ENCODE data around the gene MSI2.

MSI2 gene

DNA sequence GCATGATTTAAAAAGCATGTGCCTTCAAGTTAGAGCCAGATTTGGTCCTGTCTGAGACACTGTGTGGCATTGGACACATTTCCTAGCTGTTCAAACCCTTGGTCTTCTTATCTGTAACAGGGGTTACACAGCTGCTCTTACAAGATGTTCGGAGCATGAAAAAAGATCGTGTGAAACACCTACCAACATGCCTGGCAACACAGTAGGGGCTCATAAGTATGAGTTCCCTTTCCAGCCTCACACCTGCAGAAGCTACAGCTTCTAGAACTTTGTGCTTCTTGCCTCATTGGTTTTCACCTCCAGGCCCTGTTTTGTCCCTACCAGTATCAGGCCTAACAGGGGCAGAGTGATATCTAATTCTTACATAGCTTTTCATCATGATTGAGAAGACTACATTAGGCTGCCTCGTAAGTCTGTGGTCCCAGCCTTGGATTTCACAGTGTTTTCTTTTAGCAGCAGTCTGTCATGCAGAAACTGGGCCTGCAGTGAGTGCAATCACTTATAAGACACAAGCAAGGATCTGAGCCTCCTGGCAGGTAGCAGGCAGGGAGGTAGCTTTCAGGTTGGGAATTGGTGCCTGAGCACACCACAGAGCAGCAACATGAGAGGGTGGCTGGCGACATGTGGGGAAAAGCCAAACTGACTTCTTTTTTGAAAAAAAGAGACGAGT is 410.0 kb downstream of the MSI2 start:
- no peak for DNase-seq (ENCODE audit: low read depth)
- TF ChIP-seq, protein P1, sequence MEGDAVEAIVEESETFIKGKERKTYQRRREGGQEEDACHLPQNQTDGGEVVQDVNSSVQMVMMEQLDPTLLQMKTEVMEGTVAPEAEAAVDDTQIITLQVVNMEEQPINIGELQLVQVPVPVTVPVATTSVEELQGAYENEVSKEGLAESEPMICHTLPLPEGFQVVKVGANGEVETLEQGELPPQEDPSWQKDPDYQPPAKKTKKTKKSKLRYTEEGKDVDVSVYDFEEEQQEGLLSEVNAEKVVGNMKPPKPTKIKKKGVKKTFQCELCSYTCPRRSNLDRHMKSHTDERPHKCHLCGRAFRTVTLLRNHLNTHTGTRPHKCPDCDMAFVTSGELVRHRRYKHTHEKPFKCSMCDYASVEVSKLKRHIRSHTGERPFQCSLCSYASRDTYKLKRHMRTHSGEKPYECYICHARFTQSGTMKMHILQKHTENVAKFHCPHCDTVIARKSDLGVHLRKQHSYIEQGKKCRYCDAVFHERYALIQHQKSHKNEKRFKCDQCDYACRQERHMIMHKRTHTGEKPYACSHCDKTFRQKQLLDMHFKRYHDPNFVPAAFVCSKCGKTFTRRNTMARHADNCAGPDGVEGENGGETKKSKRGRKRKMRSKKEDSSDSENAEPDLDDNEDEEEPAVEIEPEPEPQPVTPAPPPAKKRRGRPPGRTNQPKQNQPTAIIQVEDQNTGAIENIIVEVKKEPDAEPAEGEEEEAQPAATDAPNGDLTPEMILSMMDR (IDR thresholded peaks at IDR 0.05; ENCODE audit: insufficient read depth, low read depth, low read length, missing control alignments), result no peak
- no peak overlapping the region for H3K4me3 ChIP-seq (ENCODE audit: low read depth, low read length)

- no peak overlapping the region for H3K4me3 ChIP-seq (ENCODE audit: low read depth, low read length)
- TF ChIP-seq, protein P1 (IDR thresholded peaks at IDR 0.05; ENCODE audit: insufficient read depth, low read depth, low read length, missing control alignments), result no peak
- DNase-seq (ENCODE audit: low read depth), result no peak
These were observed 410.6 kb downstream of the MSI2 start for GRCh38 chr17:57666946-57667345.

- H3K4me3 ChIP-seq (ENCODE audit: low read depth, low read length), result no peak overlapping the region
- DNase-seq (ENCODE audit: low read depth), result no peak
- TF ChIP-seq, protein P1 (IDR thresholded peaks at IDR 0.05; ENCODE audit: insufficient read depth, low read depth, low read length, missing control alignments), result no peak
These were observed 411.2 kb downstream of the MSI2 start for GRCh38 chr17:57667461-57667923.

DNA sequence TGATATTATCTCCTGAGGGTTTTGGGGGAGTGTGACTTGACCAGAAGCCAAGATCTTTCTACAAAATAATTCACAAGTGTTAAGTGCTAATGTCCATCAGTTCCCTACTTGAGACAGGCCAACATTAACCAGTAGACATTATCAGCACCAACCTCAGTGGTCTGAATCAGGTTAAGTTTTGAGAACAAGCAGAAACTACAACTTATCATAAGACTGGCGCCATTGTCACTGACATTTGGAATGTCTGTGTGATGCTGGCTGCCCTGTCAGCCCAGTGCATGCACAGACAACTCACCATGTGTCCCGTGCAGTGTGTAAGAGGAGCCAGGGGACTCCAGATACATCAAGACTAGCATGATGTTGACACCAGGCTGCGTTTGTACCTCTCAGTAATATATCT is 412.0 kb downstream of the MSI2 start:
- TF ChIP-seq, protein P1 (IDR thresholded peaks at IDR 0.05; ENCODE audit: insufficient read depth, low read depth, low read length, missing control alignments), result no peak
- DNase-seq (ENCODE audit: low read depth), result no peak
- H3K4me3 ChIP-seq (ENCODE audit: low read depth, low read length), result no peak overlapping the region

GRCh38 chr17:57669671-57670529 is 413.6 kb downstream of the MSI2 start:
- TF ChIP-seq, protein P1 (IDR thresholded peaks at IDR 0.05; ENCODE audit: insufficient read depth, low read depth, low read length, missing control alignments), result no peak

GRCh38 chr17:57670769-57671569 is 414.6 kb downstream of the MSI2 start:
- no peak for DNase-seq (ENCODE audit: low read depth)
- H3K4me3 ChIP-seq (ENCODE audit: low read depth, low read length), result no peak overlapping the region
- TF ChIP-seq, protein P1 (IDR thresholded peaks at IDR 0.05; ENCODE audit: insufficient read depth, low read depth, low read length, missing control alignments), result no peak

More at GRCh38 chr17:57669671-57670529, 413.6 kb downstream of the MSI2 start:
- DNase-seq (ENCODE audit: low read depth), result no peak
- H3K4me3 ChIP-seq (ENCODE audit: low read depth, low read length), result no peak overlapping the region
